Immature natural killer cell (primary cell): ENCODE results near the gene TDRD3. TPM values are rescaled to one million over a fixed set of nuclear protein-coding genes. Genes with fewer than 3 reads are reported as not detected.

Experiments
- DNase-seq, 3 donors: peaks; one replicate each; pipeline ENCODE4 v3.0.0; 2022; ENCODE audit warnings: mixed read lengths in 1 of 3
- H3K27ac Mint-ChIP-seq, 6 donors: one replicate each; pipeline ENCODE4 v1.8.0; 2020; ENCODE audit warnings: mixed read lengths in 6 of 6, mild to moderate bottlenecking in 5 of 6, inconsistent platforms in 4 of 6, moderate library complexity in 3 of 6
- H3K27me3 Mint-ChIP-seq, 3 donors: one replicate each; pipeline ENCODE4 v1.8.0; 2020 to 2021; ENCODE audit warnings: low read depth in 3 of 3, mild to moderate bottlenecking in 3 of 3, mixed read lengths in 3 of 3, moderate library complexity in 3 of 3, inconsistent platforms in 1 of 3
- H3K36me3 Mint-ChIP-seq, 3 donors: one replicate each; pipeline ENCODE4 v1.8.0; 2020; ENCODE audit warnings: mixed read lengths in 3 of 3, inconsistent platforms in 2 of 3, mild to moderate bottlenecking in 2 of 3
- H3K4me1 Mint-ChIP-seq, 2 donors: one replicate each; pipeline ENCODE4 v1.8.0; 2020; ENCODE audit warnings: inconsistent platforms in 2 of 2, mild to moderate bottlenecking in 2 of 2, mixed read lengths in 2 of 2, moderate library complexity in 1 of 2
- H3K4me3 Mint-ChIP-seq, 5 donors: one replicate each; pipeline ENCODE4 v1.8.0; 2020; ENCODE audit warnings: mild to moderate bottlenecking in 5 of 5, mixed read lengths in 5 of 5, inconsistent platforms in 3 of 5, moderate library complexity in 3 of 5
- H3K9me3 Mint-ChIP-seq, 6 donors: one replicate each; pipeline ENCODE4 v1.8.0; 2020; ENCODE audit warnings: mild to moderate bottlenecking in 6 of 6, mixed read lengths in 6 of 6, inconsistent platforms in 4 of 6, moderate library complexity in 3 of 6
- polyA plus RNA-seq, 3 donors: library from polyadenylated mRNA; unstranded; fragments of 300-500 nt; fragmentation: Illumina TruSeq; gene quantifications; one replicate each; pipeline ENCODE4 v1.2.3, GENCODE V29; 2021

Gene TDRD3
- polyA plus RNA-seq, 3 donors from 2014 or later = 3.7 to 7.9 (median 3.9) TPM

- Mint-ChIP-seq H3K27ac (no peak overlapping the region), H3K36me3 (no peaks in the 10 kb centered on the region), H3K9me3 (peaks cover 0 to 3% (median 0%) of the 10 kb centered on the region in 6 donors), H3K4me3 (no peak overlapping the region), H3K4me1 (no peaks in the 10 kb centered on the region), H3K27me3 (peaks cover 0 to 8% (median 0%) of the 10 kb centered on the region in 3 donors)
- no peak for DNase-seq
Observed at GRCh38 chr13:60620611-60621395, 223.8 kb downstream of the TDRD3 start.

GRCh38 chr13:60623151-60623550 lies 226.1 kb downstream of the TDRD3 start:
- no peak overlapping the region for H3K27ac Mint-ChIP-seq
- H3K4me1 Mint-ChIP-seq = no peaks in the 10 kb centered on the region
- DNase-seq = no peak
- H3K27me3 Mint-ChIP-seq = peaks cover 0 to 3% (median 0%) of the 10 kb centered on the region in 3 donors
- peaks cover 0 to 4% (median 0%) of the 10 kb centered on the region in 6 donors for H3K9me3 Mint-ChIP-seq
- H3K4me3 Mint-ChIP-seq = no peak overlapping the region
- no peaks in the 10 kb centered on the region for H3K36me3 Mint-ChIP-seq

Other genes with a start within 250 kb of the TDRD3 start
- under 1 TPM in 2 of 3 donors, not detected in 1; 0.03 to 0.25 TPM for gene DIAPH3, start 233.3 kb upstream of the TDRD3 start, polyA plus RNA-seq